Measurements from ENCODE around the gene ISLR. TPM values are rescaled to one million over a fixed set of nuclear protein-coding genes. Genes with fewer than 3 reads are reported as not detected.

Gene ISLR
- total and polyA plus RNA-seq, 2 experiments from 2014 or later: 0.55 TPM; not detected in 1

DNA sequence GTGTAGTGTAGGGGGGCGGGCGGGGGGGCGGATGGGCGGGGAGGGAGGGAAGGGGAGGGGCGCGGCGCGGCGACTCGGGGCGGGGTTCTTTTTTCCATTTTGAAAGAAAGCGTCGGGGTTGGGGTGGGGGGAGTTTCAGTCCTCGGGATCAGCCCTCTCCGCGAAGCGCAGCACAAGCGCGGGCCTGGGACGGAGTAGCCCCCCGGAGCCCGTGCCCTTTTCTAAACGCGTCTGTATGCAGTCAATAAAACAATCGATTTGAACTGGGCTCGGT, 37.0 kb upstream of the ISLR start (continued):
- TF ChIP-seq, protein P1, sequence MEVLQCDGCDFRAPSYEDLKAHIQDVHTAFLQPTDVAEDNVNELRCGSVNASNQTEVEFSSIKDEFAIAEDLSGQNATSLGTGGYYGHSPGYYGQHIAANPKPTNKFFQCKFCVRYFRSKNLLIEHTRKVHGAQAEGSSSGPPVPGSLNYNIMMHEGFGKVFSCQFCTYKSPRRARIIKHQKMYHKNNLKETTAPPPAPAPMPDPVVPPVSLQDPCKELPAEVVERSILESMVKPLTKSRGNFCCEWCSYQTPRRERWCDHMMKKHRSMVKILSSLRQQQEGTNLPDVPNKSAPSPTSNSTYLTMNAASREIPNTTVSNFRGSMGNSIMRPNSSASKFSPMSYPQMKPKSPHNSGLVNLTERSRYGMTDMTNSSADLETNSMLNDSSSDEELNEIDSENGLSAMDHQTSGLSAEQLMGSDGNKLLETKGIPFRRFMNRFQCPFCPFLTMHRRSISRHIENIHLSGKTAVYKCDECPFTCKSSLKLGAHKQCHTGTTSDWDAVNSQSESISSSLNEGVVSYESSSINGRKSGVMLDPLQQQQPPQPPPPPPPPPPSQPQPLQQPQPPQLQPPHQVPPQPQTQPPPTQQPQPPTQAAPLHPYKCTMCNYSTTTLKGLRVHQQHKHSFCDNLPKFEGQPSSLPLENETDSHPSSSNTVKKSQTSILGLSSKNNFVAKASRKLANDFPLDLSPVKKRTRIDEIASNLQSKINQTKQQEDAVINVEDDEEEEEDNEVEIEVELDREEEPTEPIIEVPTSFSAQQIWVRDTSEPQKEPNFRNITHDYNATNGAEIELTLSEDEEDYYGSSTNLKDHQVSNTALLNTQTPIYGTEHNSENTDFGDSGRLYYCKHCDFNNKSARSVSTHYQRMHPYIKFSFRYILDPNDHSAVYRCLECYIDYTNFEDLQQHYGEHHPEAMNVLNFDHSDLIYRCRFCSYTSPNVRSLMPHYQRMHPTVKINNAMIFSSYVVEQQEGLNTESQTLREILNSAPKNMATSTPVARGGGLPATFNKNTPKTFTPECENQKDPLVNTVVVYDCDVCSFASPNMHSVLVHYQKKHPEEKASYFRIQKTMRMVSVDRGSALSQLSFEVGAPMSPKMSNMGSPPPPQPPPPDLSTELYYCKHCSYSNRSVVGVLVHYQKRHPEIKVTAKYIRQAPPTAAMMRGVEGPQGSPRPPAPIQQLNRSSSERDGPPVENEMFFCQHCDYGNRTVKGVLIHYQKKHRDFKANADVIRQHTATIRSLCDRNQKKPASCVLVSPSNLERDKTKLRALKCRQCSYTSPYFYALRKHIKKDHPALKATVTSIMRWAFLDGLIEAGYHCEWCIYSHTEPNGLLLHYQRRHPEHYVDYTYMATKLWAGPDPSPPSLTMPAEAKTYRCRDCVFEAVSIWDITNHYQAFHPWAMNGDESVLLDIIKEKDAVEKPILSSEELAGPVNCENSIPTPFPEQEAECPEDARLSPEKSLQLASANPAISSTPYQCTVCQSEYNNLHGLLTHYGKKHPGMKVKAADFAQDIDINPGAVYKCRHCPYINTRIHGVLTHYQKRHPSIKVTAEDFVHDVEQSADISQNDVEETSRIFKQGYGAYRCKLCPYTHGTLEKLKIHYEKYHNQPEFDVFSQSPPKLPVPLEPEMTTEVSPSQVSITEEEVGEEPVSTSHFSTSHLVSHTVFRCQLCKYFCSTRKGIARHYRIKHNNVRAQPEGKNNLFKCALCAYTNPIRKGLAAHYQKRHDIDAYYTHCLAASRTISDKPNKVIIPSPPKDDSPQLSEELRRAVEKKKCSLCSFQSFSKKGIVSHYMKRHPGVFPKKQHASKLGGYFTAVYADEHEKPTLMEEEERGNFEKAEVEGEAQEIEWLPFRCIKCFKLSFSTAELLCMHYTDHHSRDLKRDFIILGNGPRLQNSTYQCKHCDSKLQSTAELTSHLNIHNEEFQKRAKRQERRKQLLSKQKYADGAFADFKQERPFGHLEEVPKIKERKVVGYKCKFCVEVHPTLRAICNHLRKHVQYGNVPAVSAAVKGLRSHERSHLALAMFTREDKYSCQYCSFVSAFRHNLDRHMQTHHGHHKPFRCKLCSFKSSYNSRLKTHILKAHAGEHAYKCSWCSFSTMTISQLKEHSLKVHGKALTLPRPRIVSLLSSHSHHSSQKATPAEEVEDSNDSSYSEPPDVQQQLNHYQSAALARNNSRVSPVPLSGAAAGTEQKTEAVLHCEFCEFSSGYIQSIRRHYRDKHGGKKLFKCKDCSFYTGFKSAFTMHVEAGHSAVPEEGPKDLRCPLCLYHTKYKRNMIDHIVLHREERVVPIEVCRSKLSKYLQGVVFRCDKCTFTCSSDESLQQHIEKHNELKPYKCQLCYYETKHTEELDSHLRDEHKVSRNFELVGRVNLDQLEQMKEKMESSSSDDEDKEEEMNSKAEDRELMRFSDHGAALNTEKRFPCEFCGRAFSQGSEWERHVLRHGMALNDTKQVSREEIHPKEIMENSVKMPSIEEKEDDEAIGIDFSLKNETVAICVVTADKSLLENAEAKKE (CRISPR knock-in tag; IDR thresholded peaks at IDR 0.05): no peak
- TF ChIP-seq, protein P2, sequence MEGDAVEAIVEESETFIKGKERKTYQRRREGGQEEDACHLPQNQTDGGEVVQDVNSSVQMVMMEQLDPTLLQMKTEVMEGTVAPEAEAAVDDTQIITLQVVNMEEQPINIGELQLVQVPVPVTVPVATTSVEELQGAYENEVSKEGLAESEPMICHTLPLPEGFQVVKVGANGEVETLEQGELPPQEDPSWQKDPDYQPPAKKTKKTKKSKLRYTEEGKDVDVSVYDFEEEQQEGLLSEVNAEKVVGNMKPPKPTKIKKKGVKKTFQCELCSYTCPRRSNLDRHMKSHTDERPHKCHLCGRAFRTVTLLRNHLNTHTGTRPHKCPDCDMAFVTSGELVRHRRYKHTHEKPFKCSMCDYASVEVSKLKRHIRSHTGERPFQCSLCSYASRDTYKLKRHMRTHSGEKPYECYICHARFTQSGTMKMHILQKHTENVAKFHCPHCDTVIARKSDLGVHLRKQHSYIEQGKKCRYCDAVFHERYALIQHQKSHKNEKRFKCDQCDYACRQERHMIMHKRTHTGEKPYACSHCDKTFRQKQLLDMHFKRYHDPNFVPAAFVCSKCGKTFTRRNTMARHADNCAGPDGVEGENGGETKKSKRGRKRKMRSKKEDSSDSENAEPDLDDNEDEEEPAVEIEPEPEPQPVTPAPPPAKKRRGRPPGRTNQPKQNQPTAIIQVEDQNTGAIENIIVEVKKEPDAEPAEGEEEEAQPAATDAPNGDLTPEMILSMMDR (conservative IDR thresholded peaks at IDR 0.05; ENCODE audit: low read depth in 2 of 2): no peak
- TF ChIP-seq, protein P3, sequence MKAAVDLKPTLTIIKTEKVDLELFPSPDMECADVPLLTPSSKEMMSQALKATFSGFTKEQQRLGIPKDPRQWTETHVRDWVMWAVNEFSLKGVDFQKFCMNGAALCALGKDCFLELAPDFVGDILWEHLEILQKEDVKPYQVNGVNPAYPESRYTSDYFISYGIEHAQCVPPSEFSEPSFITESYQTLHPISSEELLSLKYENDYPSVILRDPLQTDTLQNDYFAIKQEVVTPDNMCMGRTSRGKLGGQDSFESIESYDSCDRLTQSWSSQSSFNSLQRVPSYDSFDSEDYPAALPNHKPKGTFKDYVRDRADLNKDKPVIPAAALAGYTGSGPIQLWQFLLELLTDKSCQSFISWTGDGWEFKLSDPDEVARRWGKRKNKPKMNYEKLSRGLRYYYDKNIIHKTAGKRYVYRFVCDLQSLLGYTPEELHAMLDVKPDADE (IDR thresholded peaks at IDR 0.05): no peak
- TF ChIP-seq EZH2 (IDR thresholded peaks at IDR 0.05; ENCODE audit: low read depth, unreplicated experiment): no peak
- no peak for TF ChIP-seq EZH2phosphoT487 (IDR thresholded peaks at IDR 0.05; ENCODE audit: unreplicated experiment)

Data from GM23338 (cell line).